AG08395 (cell line): Measurements from ENCODE around the gene OXNAD1.
"Not testable (repeated sequence)": the region's sequence is repeated elsewhere in the genome, so short reads cannot be mapped to it uniquely, and the experiment has no call there.

Experiments used
- DNase-seq: peaks from one replicate; pipeline ENCODE4 v3.0.0; 2012; ENCODE audit warnings: mixed read lengths, low spot score

The OXNAD1 gene

DNA sequence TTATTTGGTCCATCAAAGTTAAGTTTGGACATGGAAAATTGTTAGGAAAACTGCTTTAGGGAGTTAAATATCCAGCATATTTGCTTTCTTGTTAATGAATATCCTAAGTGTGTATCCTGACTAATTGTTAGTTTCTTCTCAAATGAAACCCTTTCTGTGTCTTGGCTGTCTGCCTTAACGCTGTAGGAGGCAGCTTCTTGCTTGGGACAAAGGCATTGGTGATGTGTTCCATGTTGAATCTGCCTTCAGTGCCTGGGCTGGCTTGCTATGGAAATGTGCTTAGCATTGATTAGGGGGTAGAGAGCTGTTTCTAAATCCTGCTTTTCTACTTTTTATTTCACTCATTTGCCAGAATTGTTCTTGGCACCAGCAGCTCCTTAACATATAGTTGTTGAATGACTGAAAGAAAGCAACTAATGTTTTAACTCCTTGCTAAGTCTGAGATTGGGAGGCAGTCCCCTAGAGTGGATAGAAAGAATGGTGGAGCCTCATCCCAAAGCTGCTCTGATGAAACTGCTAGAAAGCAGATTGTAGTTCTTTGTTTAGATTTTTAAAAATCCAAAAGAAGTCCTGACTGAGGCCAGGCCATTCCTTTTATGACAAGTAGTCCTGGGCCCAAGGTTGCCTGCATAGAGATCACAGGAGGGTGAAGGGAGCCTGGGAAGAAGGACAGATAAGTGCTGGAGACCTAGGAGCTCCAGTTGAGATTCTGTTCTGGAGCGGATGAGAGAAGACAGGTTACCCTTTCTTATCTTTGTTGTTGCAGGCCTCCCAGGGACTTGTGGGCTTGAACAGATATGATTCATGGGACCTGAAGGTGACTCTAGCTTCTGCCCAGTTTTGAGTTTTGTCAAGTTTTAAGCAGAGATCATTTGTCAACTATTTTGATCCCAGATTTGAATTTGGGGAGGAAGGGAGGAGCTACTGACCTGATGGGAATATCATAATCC lies 39.3 kb downstream of the OXNAD1 start:
- no peak for DNase-seq

DNA sequence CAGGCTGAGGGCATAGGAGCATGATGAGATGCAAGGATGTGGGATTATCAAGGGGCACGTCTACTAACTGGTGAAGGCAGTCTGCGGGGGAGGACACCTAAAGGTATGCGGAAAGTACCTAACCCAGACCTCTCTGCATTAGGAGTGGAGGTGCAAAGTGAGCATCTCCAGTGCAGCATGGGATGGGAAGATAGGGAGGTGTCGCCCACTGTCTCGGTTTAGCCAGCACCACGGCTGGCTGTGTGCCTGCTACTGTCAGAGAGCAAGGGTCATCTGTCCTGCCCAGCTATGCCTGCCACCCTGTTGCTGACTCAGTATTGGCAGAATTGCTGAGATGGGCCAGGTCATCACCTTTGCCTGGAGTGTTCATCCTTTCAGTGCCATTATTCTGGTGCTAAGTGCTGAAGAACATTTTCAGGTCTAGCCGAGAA lies 40.1 kb downstream of the OXNAD1 start:
- no peak for DNase-seq

DNA sequence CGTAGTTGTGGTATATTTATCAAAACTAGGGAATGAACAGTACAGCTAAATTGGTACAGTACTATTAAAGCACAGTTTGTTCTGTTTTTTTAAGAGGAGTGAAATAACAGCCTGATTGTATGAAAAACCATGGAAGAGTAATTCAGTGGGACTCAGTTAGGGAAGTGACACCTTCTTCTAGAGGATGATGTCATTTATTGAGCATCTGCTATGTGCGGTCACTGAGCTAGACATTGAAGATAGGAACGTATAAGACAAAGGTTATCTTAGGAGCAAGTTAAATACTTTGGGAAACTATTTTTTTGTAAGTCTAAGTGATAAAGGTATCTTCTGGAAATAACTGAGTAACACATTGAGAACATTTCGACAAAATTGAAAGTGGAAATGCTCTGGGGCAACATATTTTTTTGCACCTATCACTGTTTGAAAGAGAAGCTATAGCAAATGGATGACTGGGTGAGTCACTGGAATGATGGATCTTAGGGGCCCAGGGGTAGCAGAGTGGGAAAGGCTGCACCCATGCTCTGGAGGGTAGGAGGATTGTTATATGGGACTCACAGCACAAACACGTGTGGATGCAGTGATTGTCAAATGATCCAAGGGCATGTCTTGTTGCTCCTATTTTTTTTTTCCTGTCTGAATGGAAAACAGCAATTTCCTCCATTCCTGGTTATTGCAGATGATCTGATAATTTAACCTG lies 43.0 kb downstream of the OXNAD1 start:
- DNase-seq: no peak

DNA sequence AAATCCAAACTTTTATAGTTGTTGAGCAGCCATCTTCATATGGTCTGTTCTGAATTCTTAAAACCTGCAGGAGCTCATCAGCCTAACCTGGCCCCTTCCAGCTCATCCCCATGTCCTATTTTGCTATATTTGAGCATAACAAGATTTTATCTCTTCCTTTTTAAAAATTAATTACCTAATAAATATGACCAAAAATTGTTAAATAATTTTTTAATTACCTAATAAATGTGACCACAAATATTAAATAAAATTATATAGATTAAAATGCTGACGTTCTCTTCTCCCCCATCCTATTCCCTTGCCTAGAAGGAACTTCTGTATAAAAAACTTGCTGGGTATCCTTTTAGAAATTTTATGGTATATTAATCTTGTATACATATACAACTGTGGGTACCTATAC lies 43.7 kb downstream of the OXNAD1 start:
- DNase-seq: no peak

DNA sequence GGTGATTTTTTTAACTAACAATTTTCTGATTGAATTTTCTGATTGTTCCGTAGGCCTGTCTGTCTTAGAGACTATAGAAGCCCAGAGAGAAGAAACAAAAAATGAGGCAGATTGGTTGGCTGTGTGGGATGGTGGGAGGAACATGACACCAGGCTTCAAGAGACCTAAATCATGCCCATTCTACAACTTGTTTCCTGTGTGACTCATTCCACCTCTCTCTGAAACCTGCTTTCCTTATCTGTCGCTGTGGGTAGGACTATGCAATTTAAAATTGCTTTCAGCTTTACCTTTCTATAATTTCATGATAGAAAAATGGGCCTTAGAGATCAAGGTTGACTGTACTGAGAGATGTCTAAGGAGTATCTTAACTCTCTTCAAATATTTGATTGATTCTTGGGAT lies 44.5 kb downstream of the OXNAD1 start:
- no peak for DNase-seq

DNA sequence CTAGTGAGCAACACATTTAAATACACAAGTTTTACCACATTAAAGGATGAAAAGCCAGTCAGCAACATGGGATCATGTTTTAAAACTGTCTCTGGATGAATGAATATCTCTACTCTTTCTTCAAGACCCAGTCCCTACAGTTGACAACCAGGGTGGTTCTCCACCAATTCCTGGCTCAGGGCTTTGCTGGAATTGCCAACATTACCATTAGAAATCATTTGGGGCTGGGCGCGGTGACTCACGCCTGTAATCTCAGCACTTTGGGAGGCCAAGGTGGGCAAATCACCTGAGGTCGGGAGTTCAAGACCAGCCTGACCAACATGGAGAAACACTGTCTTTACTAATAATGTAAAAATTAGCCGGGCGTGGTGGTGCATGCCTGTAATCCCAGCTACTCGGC lies 45.5 kb downstream of the OXNAD1 start:
- not testable (repeated sequence) for DNase-seq

DNA sequence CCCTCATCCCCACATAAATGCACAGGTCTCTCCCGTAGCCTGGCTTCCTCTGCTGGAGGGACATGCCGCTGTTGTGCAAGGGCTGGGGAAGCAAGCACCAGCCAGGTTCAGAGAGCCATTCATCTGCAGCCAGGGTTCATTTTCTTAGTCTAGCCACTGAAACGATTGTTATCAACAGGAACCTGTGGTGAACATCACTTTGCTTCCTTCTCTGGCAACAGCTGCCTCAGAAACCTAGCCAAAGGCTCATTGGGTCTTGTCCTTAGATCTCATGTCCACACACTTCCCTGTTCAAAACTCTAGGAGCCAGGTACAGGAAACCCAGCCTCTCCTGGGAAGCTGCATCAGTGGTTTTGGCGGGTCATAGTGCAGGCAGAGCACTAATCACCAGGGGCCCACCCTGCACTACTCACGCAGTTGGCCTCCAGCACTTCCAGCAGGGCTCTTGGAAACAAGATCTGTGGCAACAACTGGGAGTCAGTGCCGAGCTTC lies 47.0 kb downstream of the OXNAD1 start:
- no peak for DNase-seq

DNA sequence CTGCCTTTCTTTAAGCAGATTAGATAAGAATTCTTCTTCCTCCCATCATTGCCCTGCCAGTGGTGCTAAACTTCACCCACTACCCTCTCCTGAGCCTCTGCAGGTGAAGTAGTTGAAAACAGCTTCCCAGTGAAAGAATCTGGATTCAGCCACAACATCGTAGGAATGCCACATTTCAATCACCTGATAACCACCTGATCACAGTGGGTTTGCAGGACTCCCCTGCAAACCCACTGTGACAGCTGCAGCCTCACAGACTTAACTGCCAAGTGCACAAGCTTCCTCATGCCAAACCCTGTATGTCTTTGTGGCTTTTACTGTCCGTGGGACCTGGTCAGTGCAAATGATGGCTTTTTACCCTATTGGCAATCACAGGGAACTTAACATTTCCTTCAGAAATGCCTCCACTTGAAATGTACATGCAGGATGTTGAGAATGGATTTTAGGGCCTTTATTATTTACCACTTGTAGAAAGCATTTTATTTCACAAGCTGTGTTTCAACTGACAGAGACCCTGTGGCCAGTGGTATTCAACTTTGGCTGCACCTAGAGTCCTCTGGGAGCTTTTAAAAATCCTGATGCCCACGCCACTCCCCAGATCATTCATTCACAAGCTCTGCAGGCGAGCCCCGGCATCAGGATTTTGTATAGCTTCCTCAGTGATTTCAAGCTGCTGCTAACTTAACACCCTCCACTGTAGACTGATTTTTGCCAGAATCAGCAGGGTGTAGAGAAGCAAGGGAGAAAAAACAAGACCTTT lies 49.1 kb downstream of the OXNAD1 start:
- DNase-seq: no peak

DNA sequence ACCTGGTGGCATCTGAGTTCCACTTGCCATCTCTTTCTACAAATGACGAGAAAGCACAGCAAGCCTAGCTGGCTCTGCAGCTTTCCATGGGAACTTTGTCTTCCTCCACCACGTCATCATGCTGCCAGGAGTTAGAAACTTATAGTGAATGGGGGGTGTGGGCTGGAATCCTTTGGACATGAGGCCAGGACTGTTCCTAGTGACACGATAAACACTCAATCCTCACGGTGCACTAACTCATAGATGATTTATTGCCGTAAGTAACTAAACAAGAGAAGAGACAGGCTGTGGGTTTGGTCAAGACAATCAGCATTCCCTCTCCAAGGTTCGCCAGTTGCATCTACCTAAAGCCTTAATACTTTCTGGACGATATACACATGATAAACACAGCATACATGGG lies 50.6 kb downstream of the OXNAD1 start:
- no peak for DNase-seq

DNA sequence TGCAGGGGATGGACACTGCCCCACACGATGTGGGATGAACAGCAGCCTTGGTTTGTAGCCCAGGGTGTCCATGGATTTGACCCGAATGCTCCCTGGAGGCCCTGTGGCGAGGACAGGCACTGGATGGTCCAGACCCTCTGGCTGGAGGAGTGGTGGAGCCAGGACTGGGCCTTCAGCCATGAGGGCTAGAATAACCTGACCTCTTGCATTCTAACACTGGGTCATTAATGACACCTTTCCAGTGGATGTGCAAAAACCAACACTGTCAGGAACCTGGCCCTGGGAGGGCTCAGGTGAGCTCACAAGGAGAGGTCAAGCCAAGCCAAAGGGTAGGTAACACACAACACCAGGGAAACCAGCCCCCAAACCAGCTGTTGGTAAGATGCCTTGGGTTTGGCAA lies 51.4 kb downstream of the OXNAD1 start:
- DNase-seq: no peak

DNA sequence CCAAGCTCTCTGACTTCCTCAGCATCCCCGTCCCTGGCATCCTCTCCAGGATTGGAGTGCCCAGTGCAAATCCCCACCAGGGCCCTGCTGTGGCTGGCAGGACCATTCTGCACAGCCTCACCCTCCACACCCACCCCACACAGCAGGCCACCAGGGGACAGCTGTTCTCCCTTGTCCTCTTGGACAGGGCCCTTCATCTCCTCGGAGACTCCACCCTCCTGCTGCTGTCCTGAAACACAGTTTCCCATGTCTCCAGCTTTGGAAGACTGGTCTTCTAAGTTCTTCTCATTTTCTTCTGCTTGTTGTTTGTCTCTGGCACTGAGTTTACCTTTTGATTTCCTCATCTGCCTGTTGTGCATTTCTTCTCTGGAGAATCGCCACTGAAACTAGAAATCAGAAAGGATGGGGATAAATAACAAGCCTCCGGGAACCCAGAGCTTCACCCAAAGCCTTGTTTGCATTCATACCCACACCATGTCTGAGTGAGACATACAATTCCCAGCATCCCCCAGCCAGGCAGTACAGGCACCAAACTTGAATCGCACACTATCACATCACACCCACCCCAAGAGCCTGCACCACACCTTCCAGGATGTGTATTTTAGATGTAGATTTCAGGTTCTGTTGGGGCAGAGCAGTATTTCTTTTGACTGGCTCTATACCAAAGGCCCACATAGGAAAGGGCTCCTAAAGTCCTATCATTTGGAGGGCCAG lies 52.0 kb downstream of the OXNAD1 start:
- DNase-seq: no peak

DNA sequence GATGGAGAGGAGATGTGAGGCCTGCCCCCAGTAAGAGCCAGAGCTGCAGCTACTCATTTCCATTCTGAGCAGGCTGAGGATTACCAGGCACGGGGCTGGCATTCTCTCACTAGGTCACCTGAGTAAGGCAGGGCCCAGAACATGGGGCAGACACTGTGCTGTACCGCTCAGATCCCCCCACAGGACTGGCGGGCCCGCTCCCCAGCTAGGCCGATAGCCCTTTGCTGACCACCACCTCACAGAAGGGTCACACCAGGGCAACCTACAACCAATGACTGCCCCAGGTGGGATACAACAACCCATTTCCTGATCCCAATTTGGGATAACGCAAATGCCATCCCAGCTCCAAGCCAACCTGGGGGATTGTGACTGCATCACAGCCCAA lies 52.5 kb downstream of the OXNAD1 start:
- no peak for DNase-seq

DNA sequence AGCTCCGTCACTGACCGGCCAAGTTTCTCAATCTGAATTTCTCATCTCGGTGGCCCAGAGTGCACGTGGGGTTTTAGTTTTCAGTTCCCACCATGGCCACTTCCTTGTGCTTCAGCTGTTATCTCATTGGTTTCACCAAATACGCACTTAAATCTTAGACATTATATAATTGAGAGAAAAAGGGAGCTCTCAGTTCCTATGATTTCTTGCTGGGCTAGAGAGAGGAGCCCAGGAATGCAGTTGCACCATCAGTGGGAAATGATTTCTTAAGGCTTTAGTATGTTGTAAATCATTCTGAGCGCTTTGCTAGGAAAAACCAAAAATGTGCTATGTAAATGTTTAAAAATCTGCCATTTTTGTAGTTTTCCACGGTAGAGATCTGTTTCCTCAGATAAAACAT lies 53.2 kb downstream of the OXNAD1 start:
- DNase-seq: peak; percentile 47

DNA sequence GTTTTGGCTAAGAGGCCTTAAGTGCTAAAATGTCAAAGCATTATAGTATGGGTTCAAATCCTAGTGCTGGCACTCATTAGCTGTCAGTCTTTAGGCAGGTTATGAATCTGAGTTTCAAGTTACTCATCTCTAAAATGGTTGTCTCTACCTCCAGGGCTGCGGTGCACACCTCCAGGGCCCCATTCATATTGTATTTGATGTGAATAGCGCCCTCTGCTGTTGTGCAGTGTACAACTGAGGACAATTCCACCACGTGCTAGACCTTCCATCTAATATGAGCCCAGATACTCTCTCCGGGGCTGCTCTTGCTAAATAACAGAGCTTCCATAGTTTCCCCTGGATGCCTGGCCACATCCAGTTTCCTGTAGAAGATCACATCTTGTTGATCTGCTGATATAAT lies 54.3 kb downstream of the OXNAD1 start:
- no peak for DNase-seq

DNA sequence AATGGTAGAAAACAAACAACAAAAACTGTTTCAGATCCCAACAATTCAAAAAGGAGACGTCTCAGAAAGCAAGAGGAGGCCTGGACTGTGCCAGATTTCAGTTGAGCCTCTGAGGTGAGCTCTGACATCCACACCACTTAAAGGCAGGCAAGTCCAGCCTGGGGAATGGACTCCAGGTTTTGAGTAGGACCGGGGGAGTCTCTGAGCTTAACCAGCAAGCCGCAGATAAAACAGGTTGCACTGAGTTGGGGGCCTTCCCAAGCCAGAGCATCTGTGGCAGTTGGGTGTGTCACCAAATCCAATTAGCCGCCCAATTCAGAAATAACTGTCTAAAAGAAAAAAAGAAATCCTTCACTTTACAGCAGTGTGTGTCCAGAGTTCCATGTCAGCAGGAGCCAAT lies 54.7 kb downstream of the OXNAD1 start:
- no peak for DNase-seq

DNA sequence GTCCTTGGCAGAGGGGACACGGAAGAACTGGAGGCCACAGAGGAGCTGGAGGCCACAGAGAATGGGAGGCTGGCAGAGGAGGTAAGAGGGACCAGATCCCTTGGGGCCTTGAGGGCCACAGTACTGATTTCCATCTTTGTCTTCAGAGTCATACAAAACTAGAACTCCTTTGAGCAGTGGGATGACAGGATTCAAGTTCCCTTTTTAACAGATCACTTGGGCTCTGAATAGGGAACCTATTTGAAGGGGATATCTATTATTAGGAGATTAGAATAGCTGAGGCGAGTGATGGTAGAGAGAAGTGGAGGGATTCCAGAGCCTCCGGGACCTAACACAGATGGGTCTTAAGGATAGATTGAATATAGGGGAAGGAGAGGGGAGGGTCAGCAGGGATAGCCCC lies 55.7 kb downstream of the OXNAD1 start:
- DNase-seq: no peak

DNA sequence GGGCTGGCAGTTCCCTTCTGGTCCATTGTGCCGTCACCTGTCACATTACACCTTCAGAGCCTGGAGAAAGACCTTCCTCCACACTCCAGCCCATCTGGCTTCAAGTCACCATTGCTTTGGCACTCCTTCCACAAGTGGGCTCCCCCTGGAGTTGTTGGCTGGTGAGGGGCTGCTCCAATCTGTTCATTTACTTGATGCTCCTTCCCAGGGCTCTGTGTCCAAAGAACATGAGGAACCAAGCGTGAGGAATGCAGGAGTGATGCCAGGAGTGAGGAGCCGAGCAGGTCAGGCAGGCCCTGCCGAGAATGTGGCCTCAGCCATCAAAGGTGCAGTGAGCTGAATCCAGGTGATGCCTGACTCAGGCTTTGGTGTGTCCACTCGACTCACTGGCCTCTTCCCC lies 57.2 kb downstream of the OXNAD1 start:
- DNase-seq: no peak

DNA sequence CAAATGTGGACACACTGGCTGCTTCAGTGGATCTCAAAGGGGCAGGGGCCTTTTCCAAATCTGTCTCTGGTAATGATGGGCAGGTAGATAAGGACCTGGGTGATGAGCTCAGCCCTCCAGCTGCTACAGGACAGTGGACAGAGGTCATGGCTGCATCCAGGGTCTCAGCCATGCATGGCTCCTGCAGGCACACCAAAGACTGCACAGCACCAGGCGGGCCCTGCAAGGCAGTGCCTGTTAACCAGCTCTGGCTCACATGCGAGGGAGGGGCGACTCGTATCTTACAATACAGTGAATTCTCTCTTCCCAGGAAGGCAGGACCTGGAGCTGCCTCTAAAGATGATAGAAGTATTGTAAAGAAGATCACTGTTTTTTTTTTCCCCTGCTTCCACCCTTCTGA lies 58.7 kb downstream of the OXNAD1 start:
- DNase-seq: no peak

DNA sequence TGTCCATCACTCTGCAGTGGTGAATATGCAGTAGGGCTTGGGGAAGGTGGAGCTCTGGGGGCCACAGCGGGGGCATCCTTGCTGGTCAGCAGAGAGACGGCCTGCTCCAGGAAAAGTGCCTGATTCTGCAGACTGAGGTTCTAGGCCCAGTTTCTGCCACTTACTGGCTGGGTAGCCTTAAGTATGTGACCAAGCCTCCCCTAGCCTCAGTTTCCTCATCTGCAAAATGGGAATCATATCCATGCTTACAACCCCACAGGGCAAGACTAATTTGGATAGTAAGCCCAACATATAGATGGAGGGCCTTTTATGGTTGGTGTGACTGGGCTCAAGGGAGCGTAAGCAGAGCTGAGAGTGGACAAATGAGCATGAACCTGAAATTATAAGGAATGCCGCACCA lies 60.8 kb downstream of the OXNAD1 start:
- DNase-seq: no peak

DNA sequence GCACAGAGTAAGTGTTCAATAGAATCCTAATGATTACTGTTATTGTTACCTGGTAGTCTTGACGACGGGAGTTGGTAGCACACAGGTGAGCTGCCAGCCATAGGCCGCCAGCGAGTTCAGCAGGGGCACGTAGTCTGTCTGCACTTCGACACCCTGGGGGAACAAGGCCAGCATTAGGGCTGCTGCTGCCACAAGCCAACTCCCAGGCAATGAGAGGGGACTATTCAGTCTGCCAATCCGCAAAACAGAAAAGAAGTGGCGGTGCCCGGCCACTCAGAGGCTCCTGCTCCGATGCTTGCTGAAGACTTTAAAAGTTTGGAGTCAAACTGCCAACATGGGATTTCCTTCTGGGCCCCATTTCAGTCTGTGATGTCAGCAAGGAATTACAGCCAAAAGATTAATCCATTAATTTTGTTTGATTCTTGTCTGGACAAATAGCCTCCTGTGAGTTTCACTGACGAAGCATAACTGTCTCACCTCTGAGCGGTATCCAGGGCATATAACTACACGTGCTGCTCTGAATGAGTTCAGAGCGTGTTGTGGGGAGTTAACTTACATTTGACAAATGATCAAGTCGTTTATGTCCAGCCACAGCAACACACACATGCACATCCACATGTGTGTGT lies 61.8 kb downstream of the OXNAD1 start:
- no peak for DNase-seq

DNA sequence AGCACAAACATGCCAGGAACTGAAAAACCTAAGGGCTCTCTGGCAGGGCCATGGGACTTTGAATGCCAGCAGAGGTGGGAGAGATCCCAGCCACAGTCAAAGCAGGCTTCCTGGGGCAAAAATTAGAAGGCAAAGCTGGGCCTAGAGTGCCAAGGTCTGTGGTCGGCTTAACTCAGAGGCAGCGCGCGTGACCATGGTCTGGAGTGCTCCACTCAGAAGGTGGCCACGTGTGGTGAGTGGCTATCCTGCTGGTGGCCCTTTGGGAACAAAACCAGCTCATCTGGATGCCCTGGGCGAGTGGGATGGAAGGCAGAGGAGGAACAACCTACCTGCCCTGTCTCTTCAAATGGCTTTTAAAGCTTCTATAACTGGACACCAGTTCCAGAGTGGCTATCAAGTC lies 63.1 kb downstream of the OXNAD1 start:
- no peak for DNase-seq
